Mesenchymal stem cell (in vitro differentiated cells and primary cell): Measurements from ENCODE around the gene PCDHGB4.
A peak's percentile ranks its signal among the peaks of the same experiment; 100 is the strongest.

ENCODE experiments used
- DNase-seq: peaks from one replicate; pipeline ENCODE4 v3.0.0-alpha.2; 2013
- H2AFZ ChIP-seq: one replicate; pipeline ENCODE4 v1.6.1; 2013; ENCODE audit warnings: low read depth, mild to moderate bottlenecking, control low read depth, inconsistent platforms, low read length, moderate library complexity
- H2AK5ac ChIP-seq: 2 replicates; pipeline ENCODE4 v1.6.1; 2013; ENCODE audit warnings: low read length, moderate library complexity, mild to moderate bottlenecking, inconsistent platforms; ENCODE audit not compliant: severe bottlenecking
- H2BK120ac ChIP-seq: one replicate; pipeline ENCODE4 v1.6.1; 2013; ENCODE audit warnings: low read depth, mild to moderate bottlenecking, inconsistent platforms, low read length, moderate library complexity
- H2BK12ac ChIP-seq, 2 experiments: one replicate each; pipeline ENCODE4 v1.6.1; 2013; ENCODE audit warnings: inconsistent platforms in 2 of 2, low read length in 2 of 2, mild to moderate bottlenecking in 2 of 2, moderate library complexity in 2 of 2, control low read depth in 1 of 2
- H2BK15ac ChIP-seq: one replicate; pipeline ENCODE4 v1.6.1; 2013; ENCODE audit warnings: mild to moderate bottlenecking, low read depth, inconsistent platforms; ENCODE audit not compliant: poor library complexity, severe bottlenecking
- H2BK5ac ChIP-seq: 2 replicates; pipeline ENCODE4 v1.6.1; 2013; ENCODE audit warnings: low read depth, mild to moderate bottlenecking, low read length, control low read depth, inconsistent platforms; ENCODE audit not compliant: poor library complexity, severe bottlenecking
- H3K14ac ChIP-seq, 2 experiments: one replicate each; pipeline ENCODE4 v1.6.1; 2013; ENCODE audit warnings: inconsistent platforms in 2 of 2, low read length in 2 of 2, control low read depth in 1 of 2, mild to moderate bottlenecking in 1 of 2, moderate library complexity in 1 of 2
- H3K18ac ChIP-seq, 2 experiments: one replicate each; pipeline ENCODE4 v1.6.1; 2013; ENCODE audit warnings: inconsistent platforms in 2 of 2, low read length in 2 of 2, control low read depth in 1 of 2, low read depth in 1 of 2, mild to moderate bottlenecking in 1 of 2
- H3K23ac ChIP-seq, 2 experiments: one replicate each; pipeline ENCODE4 v1.6.1; 2013; ENCODE audit warnings: inconsistent platforms in 2 of 2, low read length in 2 of 2, mild to moderate bottlenecking in 2 of 2, moderate library complexity in 2 of 2, control low read depth in 1 of 2
- H3K27ac ChIP-seq: 2 replicates; pipeline ENCODE4 v1.5.1; 2013; ENCODE audit warnings: mild to moderate bottlenecking, moderate library complexity, low read length, control low read depth, inconsistent platforms; ENCODE audit not compliant: poor library complexity, severe bottlenecking
- H3K27me3 ChIP-seq, 2 experiments: 2 replicates each; pipeline versions ENCODE4 v1.6.1 to v1.7.0; 2013; ENCODE audit warnings: low read length in 2 of 2, mild to moderate bottlenecking in 2 of 2, moderate library complexity in 2 of 2, control low read depth in 1 of 2, inconsistent platforms in 1 of 2; ENCODE audit not compliant: control insufficient read depth in 1 of 2, insufficient read depth in 1 of 2
- H3K36me3 ChIP-seq, 2 experiments: 2 replicates each; pipeline versions ENCODE4 v1.6.1 to v1.7.0; 2013; ENCODE audit warnings: low read length in 2 of 2, control low read depth in 1 of 2, inconsistent platforms in 1 of 2, low read depth in 1 of 2, mild to moderate bottlenecking in 1 of 2; ENCODE audit not compliant: insufficient read depth in 2 of 2, control insufficient read depth in 1 of 2
- H3K4ac ChIP-seq, 2 experiments: one replicate each; pipeline ENCODE4 v1.6.1; 2013; ENCODE audit warnings: inconsistent platforms in 2 of 2, low read length in 2 of 2, mild to moderate bottlenecking in 2 of 2, moderate library complexity in 2 of 2, control low read depth in 1 of 2, low read depth in 1 of 2
- H3K4me1 ChIP-seq: 2 replicates; pipeline ENCODE4 v1.6.1; 2013; ENCODE audit warnings: low read depth, low read length, control low read depth; ENCODE audit not compliant: control insufficient read depth, insufficient read depth
- H3K4me2 ChIP-seq: 2 replicates; pipeline ENCODE4 v1.6.1; 2013; ENCODE audit warnings: low read length, mild to moderate bottlenecking, inconsistent platforms; ENCODE audit not compliant: poor library complexity, severe bottlenecking
- H3K4me3 ChIP-seq, 2 experiments: 2 replicates each; pipeline versions ENCODE4 v1.5.1 to v1.7.0; 2013; ENCODE audit warnings: low read length in 2 of 2, mild to moderate bottlenecking in 2 of 2, control low read depth in 1 of 2, low read depth in 1 of 2; ENCODE audit not compliant: insufficient read depth in 1 of 2
- H3K79me1 ChIP-seq: replicated peaks from 2 replicates; pipeline ENCODE4 v1.6.1; 2013; ENCODE audit warnings: mild to moderate bottlenecking, control low read depth, low read length, inconsistent platforms; ENCODE audit not compliant: poor library complexity, severe bottlenecking
- H3K9ac ChIP-seq: 2 replicates; pipeline ENCODE4 v1.7.0; 2013; ENCODE audit warnings: mild to moderate bottlenecking, low read length, moderate library complexity
- H3K9me3 ChIP-seq: 2 replicates; pipeline ENCODE4 v1.7.0; 2013; ENCODE audit warnings: mild to moderate bottlenecking, low read length; ENCODE audit not compliant: control insufficient read depth
- H4K8ac ChIP-seq: one replicate; pipeline ENCODE4 v1.6.1; 2013; ENCODE audit warnings: inconsistent platforms, mild to moderate bottlenecking, low read length, moderate library complexity
- H4K91ac ChIP-seq: one replicate; pipeline ENCODE4 v1.6.1; 2013; ENCODE audit warnings: mild to moderate bottlenecking, low read length, inconsistent platforms
- WGBS: methylation state at CpG from one replicate; pipeline ENCODE4 v1.1.7; 2013; ENCODE audit warnings: mixed read lengths; 5-methylcytosine and 5-hydroxymethylcytosine counted together

Gene PCDHGB4

GRCh38 chr5:141349917-141350619, 37.4 kb upstream of the PCDHGB4 start, which contains the start of gene PCDHGB1:
PCDHGB1 (plus strand) TSS chr5:141350099; CDS start chr5:141350261, 162 bp downstream.
- no peak within 1 kb of the TSS for H2BK15ac ChIP-seq
- H3K4ac ChIP-seq: no peak within 1 kb of the TSS
- no peak within 1 kb of the TSS for H4K8ac ChIP-seq
- H2AFZ ChIP-seq: no peak within 1 kb of the TSS
- H2AK5ac ChIP-seq: no peak within 1 kb of the TSS
- peaks cover 53% of the 10 kb centered on the region for H3K9me3 ChIP-seq
- no peaks in the 10 kb centered on the region for H3K27me3 ChIP-seq
- no peak within 1 kb of the TSS for H2BK12ac ChIP-seq
- 67% methylated on average over 29 of the region's 29 CpGs for WGBS
- no peak within 1 kb of the TSS for H3K4me2 ChIP-seq
- no peaks in the 10 kb centered on the region for H3K36me3 ChIP-seq
- no peak within 1 kb of the TSS for H3K27ac ChIP-seq
- H3K9ac ChIP-seq: no peak within 1 kb of the TSS
- H4K91ac ChIP-seq: no peak within 1 kb of the TSS
- no peak within 1 kb of the TSS for H2BK120ac ChIP-seq
- no peak within 1 kb of the TSS for H2BK5ac ChIP-seq
- H3K4me1 ChIP-seq: peaks cover 1% of the 10 kb centered on the region
- no peak within 1 kb of the TSS for H3K18ac ChIP-seq
- no peak within 1 kb of the TSS for H3K14ac ChIP-seq
- H3K4me3 ChIP-seq: peak within 1 kb of the TSS in 1 of 2 experiments; percentile 50
- peak; percentile 15 for DNase-seq
- no peak within 1 kb of the TSS for H3K23ac ChIP-seq
- no peaks in the 10 kb centered on the region for H3K79me1 ChIP-seq

GRCh38 chr5:141351591-141351990, 35.9 kb upstream of the PCDHGB4 start:
- no peak overlapping the region for H2BK120ac ChIP-seq

GRCh38 chr5:141354900-141355469, 32.5 kb upstream of the PCDHGB4 start, which contains the start of gene PCDHGA4:
PCDHGA4 (plus strand) TSS chr5:141355021; CDS start chr5:141355108, 87 bp downstream.
- Histone ChIP-seq H3K27ac (no peak within 1 kb of the TSS), H3K9ac (peak within 1 kb of the TSS; percentile 67), H3K79me1 (no peaks in the 10 kb centered on the region), H3K4me3 (peak within 1 kb of the TSS in 1 of 2 experiments; percentile 73), H2AK5ac (no peak within 1 kb of the TSS), H3K23ac (no peak within 1 kb of the TSS), H2BK5ac (no peak within 1 kb of the TSS), H3K27me3 (no peaks in the 10 kb centered on the region), H3K4me1 (peaks cover 1% of the 10 kb centered on the region), H3K9me3 (peaks cover 69% of the 10 kb centered on the region), H3K4ac (no peak within 1 kb of the TSS), H4K91ac (no peak within 1 kb of the TSS), H2AFZ (no peak within 1 kb of the TSS), H2BK12ac (no peak within 1 kb of the TSS), H2BK15ac (no peak within 1 kb of the TSS), H2BK120ac (no peak within 1 kb of the TSS), H3K14ac (no peak within 1 kb of the TSS), H4K8ac (no peak within 1 kb of the TSS), H3K36me3 (no peaks in the 10 kb centered on the region), H3K18ac (no peak within 1 kb of the TSS), H3K4me2 (no peak within 1 kb of the TSS)
- WGBS: 88% methylated on average over 29 of the region's 29 CpGs
- DNase-seq: no peak

More at GRCh38 chr5:141351591-141351990, 35.9 kb upstream of the PCDHGB4 start:
- Histone ChIP-seq H4K91ac (no peak overlapping the region), H3K9me3 (peaks cover 57% of the 10 kb centered on the region), H2BK5ac (no peak overlapping the region), H3K4ac (no peak overlapping the region), H3K4me1 (peaks cover 1% of the 10 kb centered on the region), H3K23ac (no peak overlapping the region), H3K27ac (no peak overlapping the region), H2BK12ac (no peak overlapping the region), H2AK5ac (no peak overlapping the region), H3K79me1 (no peaks in the 10 kb centered on the region), H3K36me3 (no peaks in the 10 kb centered on the region), H2BK15ac (no peak overlapping the region), H3K4me2 (no peak overlapping the region), H3K27me3 (no peaks in the 10 kb centered on the region), H3K9ac (no peak overlapping the region), H3K14ac (no peak overlapping the region), H2AFZ (no peak overlapping the region), H3K4me3 (no peak overlapping the region), H4K8ac (no peak overlapping the region), H3K18ac (no peak overlapping the region)
- 92% methylated on average over 20 of the region's 36 CpGs for WGBS
- no peak for DNase-seq

GRCh38 chr5:141355641-141356040, 31.9 kb upstream of the PCDHGB4 start:
- Histone ChIP-seq H4K91ac (no peak overlapping the region), H3K36me3 (no peaks in the 10 kb centered on the region), H3K9ac (no peak overlapping the region), H3K4ac (no peak overlapping the region), H3K14ac (no peak overlapping the region), H2BK12ac (no peak overlapping the region), H3K18ac (no peak overlapping the region), H2BK120ac (no peak overlapping the region), H3K9me3 (peaks cover 69% of the 10 kb centered on the region), H3K4me1 (peaks cover 1% of the 10 kb centered on the region), H3K27ac (no peak overlapping the region), H3K4me2 (no peak overlapping the region), H2BK15ac (no peak overlapping the region), H3K79me1 (no peaks in the 10 kb centered on the region), H3K4me3 (peak overlapping the region in 1 of 2 experiments; percentile 73), H2BK5ac (no peak overlapping the region), H2AK5ac (no peak overlapping the region), H4K8ac (no peak overlapping the region), H2AFZ (no peak overlapping the region), H3K23ac (no peak overlapping the region), H3K27me3 (no peaks in the 10 kb centered on the region)
- no peak for DNase-seq
- WGBS: 94% methylated on average over 24 of the region's 24 CpGs
